IMR-90 (cell line): Measurements from ENCODE around the gene ZFP36. TPM values are rescaled to one million over a fixed set of nuclear protein-coding genes. Genes with fewer than 3 reads are reported as not detected.

Experiments used
- ATAC-seq: fragments of 200-7000 bp; cut with Tn5 transposase; 2 replicates; pipeline ENCODE4 v1.9.1; 2020; ENCODE audit warnings: low read depth, mild to moderate bottlenecking, moderate library complexity
- BruUV-seq: library from RNA; stranded (reverse); fragments of 400-500 nt; replicated peaks from 2 replicates; lab custom pipeline; 2021; lab: Mats Ljungman, UMichigan
- CTCF ChIA-PET: fragments of 300-600 bp; formaldehyde crosslinking; extraction: SDS; loops from one replicate; lab custom pipeline; 2021; ENCODE audit warnings: antibody characterized with exemption; lab: Yijun Ruan, JAX
- POLR2A ChIA-PET: fragments of 300-600 bp; sonication (Branson Sonifier 250); formaldehyde crosslinking; loops from one replicate; lab custom pipeline; 2022; ENCODE audit warnings: antibody characterized with exemption; ENCODE audit not compliant: unreplicated experiment; lab: Charles Lee
- DNase-seq: peaks from one replicate; pipeline ENCODE4 v3.0.0; 2013
- H2AFZ ChIP-seq: replicated peaks from 2 replicates; pipeline ENCODE3; 2013; ENCODE audit warnings: low read length, mild to moderate bottlenecking; ENCODE audit not compliant: poor library complexity
- H2AK5ac ChIP-seq: 2 replicates; pipeline ENCODE4 v1.6.1; 2013; ENCODE audit warnings: low read depth, low read length, inconsistent platforms
- H2AK9ac ChIP-seq: replicated peaks from 2 replicates; pipeline ENCODE3; 2013; ENCODE audit warnings: mild to moderate bottlenecking, low read depth, low read length, moderate library complexity; ENCODE audit not compliant: poor library complexity
- H2BK120ac ChIP-seq: 2 replicates; pipeline ENCODE4 v1.6.1; 2013; ENCODE audit warnings: low read depth, low read length, inconsistent platforms
- H2BK15ac ChIP-seq: 3 replicates; pipeline ENCODE4 v1.6.1; 2013; ENCODE audit warnings: low read depth, low read length, inconsistent platforms
- H2BK20ac ChIP-seq: 2 replicates; pipeline ENCODE4 v1.6.1; 2013; ENCODE audit warnings: low read depth, mild to moderate bottlenecking, inconsistent platforms, low read length, moderate library complexity
- H2BK5ac ChIP-seq: 2 replicates; pipeline ENCODE4 v1.6.1; 2013; ENCODE audit warnings: mild to moderate bottlenecking, low read depth, low read length, inconsistent platforms; ENCODE audit not compliant: poor library complexity, severe bottlenecking
- H3K14ac ChIP-seq: replicated peaks from 2 replicates; pipeline ENCODE4 v1.6.1; 2013; ENCODE audit warnings: low read depth, low read length, inconsistent platforms
- H3K18ac ChIP-seq: 2 replicates; pipeline ENCODE4 v1.6.1; 2013; ENCODE audit warnings: low read depth, low read length, control low read depth
- H3K23ac ChIP-seq: 2 replicates; pipeline ENCODE4 v1.6.1; 2013; ENCODE audit warnings: low read depth, low read length, inconsistent platforms
- H3K27ac ChIP-seq: 2 replicates; pipeline ENCODE4 v1.5.1; 2013; ENCODE audit warnings: mild to moderate bottlenecking, control low read depth, low read length; ENCODE audit not compliant: insufficient read depth
- H3K27me3 ChIP-seq: 2 replicates; pipeline ENCODE4 v1.6.1; 2013; ENCODE audit warnings: low read length; ENCODE audit not compliant: control insufficient read depth, insufficient read depth
- H3K36me3 ChIP-seq: 2 replicates; pipeline ENCODE4 v1.6.1; 2013; ENCODE audit warnings: low read length, mixed read lengths; ENCODE audit not compliant: control insufficient read depth, insufficient read depth
- H3K4ac ChIP-seq: 2 replicates; pipeline ENCODE4 v1.6.1; 2013; ENCODE audit warnings: low read depth, low read length, inconsistent platforms
- H3K4me1 ChIP-seq: 2 replicates; pipeline ENCODE4 v1.6.1; 2013; ENCODE audit warnings: low read length, mixed read lengths; ENCODE audit not compliant: control insufficient read depth, insufficient read depth
- H3K4me2 ChIP-seq: 2 replicates; pipeline ENCODE4 v1.6.1; 2013; ENCODE audit warnings: low read depth, mild to moderate bottlenecking, control low read depth, low read length, moderate library complexity
- H3K4me3 ChIP-seq: 2 replicates; pipeline ENCODE4 v1.5.1; 2013; ENCODE audit warnings: low read depth, mild to moderate bottlenecking, control low read depth, low read length, moderate library complexity; ENCODE audit not compliant: insufficient read depth
- H3K56ac ChIP-seq: 2 replicates; pipeline ENCODE4 v1.6.1; 2013; ENCODE audit warnings: low read length, inconsistent platforms; ENCODE audit not compliant: insufficient read depth; ENCODE audit errors: extremely low read depth
- H3K79me1 ChIP-seq, 2 experiments: 2 replicates each; pipeline ENCODE4 v1.6.1; 2013; ENCODE audit warnings: low read length in 2 of 2, inconsistent platforms in 1 of 2, low read depth in 1 of 2
- H3K9ac ChIP-seq: 2 replicates; pipeline ENCODE4 v1.6.1; 2013; ENCODE audit warnings: low read depth, low read length, control low read depth
- H3K9me1 ChIP-seq: 2 replicates; pipeline ENCODE4 v1.6.1; 2013; ENCODE audit warnings: low read length, inconsistent platforms; ENCODE audit not compliant: insufficient read depth
- H3K9me3 ChIP-seq: 2 replicates; pipeline ENCODE4 v1.6.1; 2013; ENCODE audit warnings: low read length; ENCODE audit not compliant: control insufficient read depth, insufficient read depth
- H4K20me1 ChIP-seq: 2 replicates; pipeline ENCODE4 v1.6.1; 2013; ENCODE audit warnings: low read length, inconsistent platforms; ENCODE audit not compliant: insufficient read depth
- H4K5ac ChIP-seq: 2 replicates; pipeline ENCODE4 v1.6.1; 2013; ENCODE audit warnings: mild to moderate bottlenecking, low read depth, low read length, control low read depth
- H4K8ac ChIP-seq, 2 experiments: 2 replicates each; pipeline ENCODE4 v1.6.1; 2013; ENCODE audit warnings: low read depth in 2 of 2, low read length in 2 of 2, control low read depth in 1 of 2, inconsistent platforms in 1 of 2
- H4K91ac ChIP-seq: 2 replicates; pipeline ENCODE4 v1.6.1; 2013; ENCODE audit warnings: low read depth, low read length, inconsistent platforms; ENCODE audit not compliant: insufficient read depth
- BHLHE40 ChIP-seq: fragments of 150-350 bp; IDR thresholded peaks from 2 replicates; pipeline ENCODE4 v1.6.1; 2016; ENCODE audit warnings: mild to moderate bottlenecking, low read depth, low read length
- CEBPB ChIP-seq: IDR thresholded peaks from 2 replicates; pipeline ENCODE4 v1.6.1; 2012; ENCODE audit warnings: low read depth, low read length, improper control_type of control experiment
- ELK1 ChIP-seq: fragments of 150-350 bp; IDR thresholded peaks from 2 replicates; pipeline ENCODE4 v1.6.1; 2016; ENCODE audit warnings: low read depth, mild to moderate bottlenecking, low read length, moderate library complexity, borderline replicate concordance
- MAFK ChIP-seq: IDR thresholded peaks from 2 replicates; pipeline ENCODE4 v1.6.1; 2012; ENCODE audit warnings: low read depth, low read length, improper control_type of control experiment
- NFE2L2 ChIP-seq: fragments of 150-350 bp; IDR thresholded peaks from 2 replicates; pipeline ENCODE4 v1.6.1; 2016; ENCODE audit warnings: low read depth, mild to moderate bottlenecking, low read length
- POLR2A ChIP-seq: IDR thresholded peaks from 2 replicates; pipeline ENCODE4 v1.6.1; 2012; ENCODE audit warnings: mild to moderate bottlenecking, low read depth, low read length
- RCOR1 ChIP-seq: IDR thresholded peaks from 2 replicates; pipeline ENCODE4 v1.6.1; 2012; ENCODE audit warnings: mild to moderate bottlenecking, low read length, improper control_type of control experiment; ENCODE audit not compliant: insufficient replicate concordance
- RFX5 ChIP-seq: IDR thresholded peaks from 2 replicates; pipeline ENCODE4 v1.8.0; 2012; ENCODE audit warnings: low read depth, mild to moderate bottlenecking, low read length, moderate library complexity
- WGBS, 2 experiments: methylation state at CpG; one replicate each; pipeline versions ENCODE4 v1.1.5 to v1.1.7; 2013; ENCODE audit warnings: missing lambda C conversion rate in 2 of 2; ENCODE audit not compliant: insufficient read length in 1 of 2; ENCODE audit errors: extremely low coverage in 2 of 2; 5-methylcytosine and 5-hydroxymethylcytosine counted together
- dilution Hi-C: fragments of 300-500 bp; cut with HindIII; formaldehyde crosslinking; loops from one replicate; pipeline ENCODE4 v1.14.3; 2018; ENCODE audit warnings: low sequenced_read_pairs; ENCODE audit not compliant: unreplicated experiment
- in situ Hi-C: fragments of 300-500 bp; cut with MboI; formaldehyde crosslinking; loops from 3 replicates; pipeline ENCODE4 v1.14.3; 2019; ENCODE audit warnings: low sequenced_read_pairs, inconsistent platforms, mixed read lengths
- intact Hi-C: fragments of 100-400 bp; cut with micrococcal nuclease; formaldehyde crosslinking; loops from 2 replicates; pipeline ENCODE4 v1.10.0; 2022
- polyA plus RNA-seq, 3 experiments: library from polyadenylated mRNA; depleted of rRNA; stranded (reverse); fragments of >200 nt; gene quantifications; 2 replicates each; pipeline ENCODE4 v1.2.3, GENCODE V29; 2012; ENCODE audit warnings: low replicate concordance in 1 of 3
- total RNA-seq: library from RNA; depleted of rRNA; stranded (reverse); fragments of >200 nt; gene quantifications from 2 replicates; pipeline ENCODE4 v1.2.3, GENCODE V29; 2012

The ZFP36 gene
- total and polyA plus RNA-seq, 2 of the 4 experiments (the other 2 are of a cell fraction) = 1.4 to 45.0 TPM

GRCh38 chr19:39377373-39378362 lies 29.0 kb upstream of the ZFP36 start:
- ChIA-PET POLR2A (no interaction called here), CTCF (no interaction called here)
- intact Hi-C loops (no loop called here), dilution Hi-C loops (no loop called here), in situ Hi-C loops (no loop called here)
- Histone ChIP-seq H2BK15ac (no peak overlapping the region), H4K20me1 (peaks cover 5% of the 10 kb centered on the region), H2AK9ac (no peak overlapping the region), H4K5ac (no peak overlapping the region), H2AFZ (no peak overlapping the region), H3K23ac (no peak overlapping the region), H3K9ac (no peak overlapping the region), H4K91ac (no peak overlapping the region), H3K9me3 (no peaks in the 10 kb centered on the region), H3K9me1 (peaks cover 17% of the 10 kb centered on the region), H3K56ac (no peak overlapping the region), H3K36me3 (peaks cover 80% of the 10 kb centered on the region), H3K4ac (no peak overlapping the region), H2BK5ac (no peak overlapping the region), H3K4me1 (peaks cover 8% of the 10 kb centered on the region), H3K27ac (no peak overlapping the region), H3K18ac (no peak overlapping the region), H2BK120ac (no peak overlapping the region), H3K4me2 (no peak overlapping the region), H3K4me3 (no peak overlapping the region), H2AK5ac (no peak overlapping the region), H3K27me3 (no peaks in the 10 kb centered on the region), H3K79me1 (peaks cover 22 to 37% of the 10 kb centered on the region in 2 experiments), H3K14ac (no peak overlapping the region), H4K8ac (no peak overlapping the region), H2BK20ac (no peak overlapping the region)
- 89% methylated on average over 5 of the region's 18 CpGs; no CpG with 5 or more reads in 1 of the 2 experiments for WGBS, 2 experiments
- no peak for DNase-seq
- BruUV-seq = no TSS peak
- TF ChIP-seq RCOR1 = no peak
- TF ChIP-seq POLR2A = no peak
- no peak for TF ChIP-seq BHLHE40
- TF ChIP-seq NFE2L2 = no peak
- TF ChIP-seq MAFK = no peak
- no peak for TF ChIP-seq CEBPB
- TF ChIP-seq RFX5 = no peak
- TF ChIP-seq ELK1 = no peak
- no peak; the same call in 1 of the 2 replicates for ATAC-seq
